ENCODE data around the gene TNS2. TPM values are rescaled to one million over a fixed set of nuclear protein-coding genes. Genes with fewer than 3 reads are reported as not detected.

Gene TNS2, protein sequence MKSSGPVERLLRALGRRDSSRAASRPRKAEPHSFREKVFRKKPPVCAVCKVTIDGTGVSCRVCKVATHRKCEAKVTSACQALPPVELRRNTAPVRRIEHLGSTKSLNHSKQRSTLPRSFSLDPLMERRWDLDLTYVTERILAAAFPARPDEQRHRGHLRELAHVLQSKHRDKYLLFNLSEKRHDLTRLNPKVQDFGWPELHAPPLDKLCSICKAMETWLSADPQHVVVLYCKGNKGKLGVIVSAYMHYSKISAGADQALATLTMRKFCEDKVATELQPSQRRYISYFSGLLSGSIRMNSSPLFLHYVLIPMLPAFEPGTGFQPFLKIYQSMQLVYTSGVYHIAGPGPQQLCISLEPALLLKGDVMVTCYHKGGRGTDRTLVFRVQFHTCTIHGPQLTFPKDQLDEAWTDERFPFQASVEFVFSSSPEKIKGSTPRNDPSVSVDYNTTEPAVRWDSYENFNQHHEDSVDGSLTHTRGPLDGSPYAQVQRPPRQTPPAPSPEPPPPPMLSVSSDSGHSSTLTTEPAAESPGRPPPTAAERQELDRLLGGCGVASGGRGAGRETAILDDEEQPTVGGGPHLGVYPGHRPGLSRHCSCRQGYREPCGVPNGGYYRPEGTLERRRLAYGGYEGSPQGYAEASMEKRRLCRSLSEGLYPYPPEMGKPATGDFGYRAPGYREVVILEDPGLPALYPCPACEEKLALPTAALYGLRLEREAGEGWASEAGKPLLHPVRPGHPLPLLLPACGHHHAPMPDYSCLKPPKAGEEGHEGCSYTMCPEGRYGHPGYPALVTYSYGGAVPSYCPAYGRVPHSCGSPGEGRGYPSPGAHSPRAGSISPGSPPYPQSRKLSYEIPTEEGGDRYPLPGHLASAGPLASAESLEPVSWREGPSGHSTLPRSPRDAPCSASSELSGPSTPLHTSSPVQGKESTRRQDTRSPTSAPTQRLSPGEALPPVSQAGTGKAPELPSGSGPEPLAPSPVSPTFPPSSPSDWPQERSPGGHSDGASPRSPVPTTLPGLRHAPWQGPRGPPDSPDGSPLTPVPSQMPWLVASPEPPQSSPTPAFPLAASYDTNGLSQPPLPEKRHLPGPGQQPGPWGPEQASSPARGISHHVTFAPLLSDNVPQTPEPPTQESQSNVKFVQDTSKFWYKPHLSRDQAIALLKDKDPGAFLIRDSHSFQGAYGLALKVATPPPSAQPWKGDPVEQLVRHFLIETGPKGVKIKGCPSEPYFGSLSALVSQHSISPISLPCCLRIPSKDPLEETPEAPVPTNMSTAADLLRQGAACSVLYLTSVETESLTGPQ (N-terminal part only)
- 45.0 to 60.3 TPM (median 57.6 TPM) in 5 replicates for total RNA-seq (2022; extraction: Qiagen RNA extraction)

DNA sequence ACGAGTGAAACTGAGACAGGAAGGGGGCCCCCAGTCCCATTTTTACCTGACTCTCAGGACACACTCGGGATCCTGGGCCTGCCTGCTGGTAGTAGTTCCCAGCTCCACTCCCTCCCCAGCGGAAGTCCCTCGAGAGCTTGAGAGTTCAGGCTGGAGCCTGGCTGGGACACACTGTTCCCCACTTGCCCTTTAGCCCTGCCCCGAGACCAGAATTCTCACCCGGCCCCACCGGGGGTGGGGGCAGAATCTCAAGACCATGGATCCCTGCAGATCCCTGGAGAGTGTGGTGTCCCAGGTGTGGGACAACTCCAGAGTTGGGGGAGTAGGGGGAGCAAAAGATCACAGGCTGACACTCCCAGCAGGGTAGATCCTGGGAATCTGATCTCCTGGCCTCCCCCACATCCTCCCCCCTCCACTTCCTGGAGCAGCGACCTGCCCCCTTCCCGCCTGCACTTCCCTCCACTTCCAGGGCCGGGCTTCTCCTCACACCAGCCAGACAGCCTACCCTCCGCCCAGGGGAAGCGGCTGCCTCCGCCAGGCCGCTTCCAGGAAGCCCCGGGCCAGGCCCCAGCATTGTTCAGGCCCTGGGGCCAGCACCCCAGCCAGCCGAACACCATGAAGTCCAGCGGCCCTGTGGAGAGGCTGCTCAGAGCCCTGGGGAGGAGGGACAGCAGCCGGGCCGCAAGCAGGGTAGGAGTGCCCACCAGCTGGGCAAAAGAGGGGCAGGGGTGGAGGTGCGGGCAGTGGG lies at the start of gene TNS2:
TSS of gene TNS2 (plus strand) at position 495 of the 748 bp plus-strand sequence. CDS start at position 616, 121 bp downstream.

DNA sequence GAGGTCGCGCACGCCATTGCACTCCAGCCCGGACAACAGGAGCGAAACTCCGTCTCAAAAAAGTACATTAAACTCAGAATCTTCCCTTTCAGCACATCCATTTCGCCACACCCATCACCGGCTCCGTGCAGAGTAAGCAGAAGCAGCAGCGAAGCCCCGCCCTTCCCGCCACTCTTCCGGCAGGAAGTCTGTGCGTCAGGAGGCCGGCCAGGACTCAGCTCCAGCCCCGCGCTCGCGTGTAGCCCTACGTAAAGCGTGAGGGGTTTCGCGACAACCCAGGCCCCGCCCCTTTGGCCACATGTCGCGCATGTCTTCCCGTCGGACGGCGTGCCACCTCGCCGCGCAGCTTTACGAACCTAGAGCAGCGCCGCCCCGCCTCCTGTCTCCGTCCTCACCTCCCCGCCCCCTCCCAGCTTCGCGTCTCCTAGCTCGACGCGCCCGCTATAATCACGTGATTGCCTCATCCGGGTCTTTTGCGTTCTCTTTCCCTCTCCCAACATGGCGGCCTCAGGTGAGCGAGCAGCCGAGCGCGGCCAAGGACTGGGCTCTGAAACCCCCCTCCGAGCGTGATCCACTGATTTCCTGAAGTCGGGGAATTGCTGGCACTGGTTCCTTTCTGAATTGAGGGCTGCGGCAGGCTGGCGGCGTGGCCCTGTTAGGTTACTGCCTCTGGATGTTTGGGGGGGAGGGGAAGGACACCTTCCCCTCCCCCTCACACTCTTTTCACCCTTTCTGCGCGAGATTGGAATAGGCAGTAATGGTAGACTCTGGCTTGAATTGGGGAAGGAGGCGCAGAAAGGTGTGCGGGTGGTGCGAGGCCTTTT lies 43.7 kb upstream of the TNS2 start, which contains the start of gene EIF4B:
TSS of gene EIF4B (plus strand) at position 471 of the 824 bp plus-strand sequence. CDS start at position 499, 28 bp downstream.

DNA sequence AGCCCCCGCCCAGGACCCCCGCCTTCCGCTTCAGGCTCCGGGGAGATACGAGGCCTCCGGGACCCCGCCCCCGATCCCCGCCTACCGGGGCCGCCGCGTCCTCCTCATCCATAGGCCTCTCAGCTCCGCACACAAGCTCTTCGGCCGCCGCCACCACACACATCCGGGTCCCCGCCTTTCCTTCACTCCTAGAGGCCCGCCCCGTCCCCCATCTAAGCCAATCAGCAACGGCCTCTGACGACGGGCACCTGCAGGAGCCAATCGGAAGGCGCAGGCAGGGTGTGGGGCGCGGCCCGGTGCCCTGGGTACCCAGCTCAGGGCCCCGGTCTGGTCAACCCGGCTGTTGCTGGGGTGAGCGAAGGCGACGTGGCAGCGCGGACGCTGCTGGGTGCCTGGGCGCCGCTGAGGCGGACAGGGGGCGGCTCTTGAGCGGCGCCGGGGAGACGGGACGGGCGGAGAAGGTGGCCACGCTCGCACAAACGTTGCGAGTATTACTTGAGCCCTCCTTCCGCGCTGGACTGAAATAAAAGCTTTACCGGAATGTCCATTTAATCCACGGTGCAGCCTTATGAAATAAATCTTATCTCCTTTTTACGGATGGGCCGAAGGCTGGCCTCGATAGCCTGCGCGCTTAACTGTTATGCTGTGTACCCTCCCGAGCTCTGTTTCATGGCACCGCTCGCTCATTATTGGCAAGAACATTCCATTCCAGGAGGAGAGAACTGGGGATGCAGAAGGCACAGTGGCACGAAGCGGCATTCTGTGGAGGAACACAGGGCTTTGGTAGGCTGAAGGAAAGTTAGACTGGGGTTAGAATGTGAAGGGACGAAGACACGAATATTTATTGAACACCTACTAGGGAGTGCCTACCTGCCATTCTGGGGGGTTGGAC lies 29.6 kb downstream of the TNS2 start, which contains the start of gene SPRYD3:
TSS of gene SPRYD3 (minus strand) at position 165 of the 892 bp plus-strand sequence. CDS start at position 108, 57 bp downstream.

DNA sequence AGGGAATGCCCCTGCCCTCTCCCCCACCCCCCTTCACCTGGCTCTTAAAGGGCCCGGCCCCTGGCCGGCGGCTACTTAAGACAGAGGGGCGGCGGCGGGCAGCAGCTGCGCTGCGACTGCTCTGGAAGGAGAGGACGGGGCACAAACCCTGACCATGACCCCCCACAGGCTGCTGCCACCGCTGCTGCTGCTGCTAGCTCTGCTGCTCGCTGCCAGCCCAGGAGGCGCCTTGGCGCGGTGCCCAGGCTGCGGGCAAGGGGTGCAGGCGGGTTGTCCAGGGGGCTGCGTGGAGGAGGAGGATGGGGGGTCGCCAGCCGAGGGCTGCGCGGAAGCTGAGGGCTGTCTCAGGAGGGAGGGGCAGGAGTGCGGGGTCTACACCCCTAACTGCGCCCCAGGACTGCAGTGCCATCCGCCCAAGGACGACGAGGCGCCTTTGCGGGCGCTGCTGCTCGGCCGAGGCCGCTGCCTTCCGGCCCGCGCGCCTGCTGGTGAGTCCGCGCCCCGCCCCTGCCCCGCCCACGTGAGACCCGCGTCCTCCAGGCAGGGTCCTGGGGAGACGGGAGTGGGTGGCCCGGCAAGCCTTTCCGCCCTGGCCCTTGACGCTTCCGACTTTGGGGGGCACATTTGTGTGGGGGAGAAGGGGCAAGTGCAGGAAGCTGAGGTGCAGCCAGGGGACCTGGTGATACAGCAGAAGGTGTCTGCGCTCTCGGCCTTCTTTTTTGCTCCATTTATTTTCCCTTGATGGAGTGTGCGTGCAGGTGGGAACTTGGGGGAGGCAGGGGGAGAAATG lies 47.9 kb downstream of the TNS2 start, which contains the start of gene IGFBP6:
TSS of gene IGFBP6 (plus strand) at position 104 of the 790 bp plus-strand sequence. CDS start at position 155, 51 bp downstream.

DNA sequence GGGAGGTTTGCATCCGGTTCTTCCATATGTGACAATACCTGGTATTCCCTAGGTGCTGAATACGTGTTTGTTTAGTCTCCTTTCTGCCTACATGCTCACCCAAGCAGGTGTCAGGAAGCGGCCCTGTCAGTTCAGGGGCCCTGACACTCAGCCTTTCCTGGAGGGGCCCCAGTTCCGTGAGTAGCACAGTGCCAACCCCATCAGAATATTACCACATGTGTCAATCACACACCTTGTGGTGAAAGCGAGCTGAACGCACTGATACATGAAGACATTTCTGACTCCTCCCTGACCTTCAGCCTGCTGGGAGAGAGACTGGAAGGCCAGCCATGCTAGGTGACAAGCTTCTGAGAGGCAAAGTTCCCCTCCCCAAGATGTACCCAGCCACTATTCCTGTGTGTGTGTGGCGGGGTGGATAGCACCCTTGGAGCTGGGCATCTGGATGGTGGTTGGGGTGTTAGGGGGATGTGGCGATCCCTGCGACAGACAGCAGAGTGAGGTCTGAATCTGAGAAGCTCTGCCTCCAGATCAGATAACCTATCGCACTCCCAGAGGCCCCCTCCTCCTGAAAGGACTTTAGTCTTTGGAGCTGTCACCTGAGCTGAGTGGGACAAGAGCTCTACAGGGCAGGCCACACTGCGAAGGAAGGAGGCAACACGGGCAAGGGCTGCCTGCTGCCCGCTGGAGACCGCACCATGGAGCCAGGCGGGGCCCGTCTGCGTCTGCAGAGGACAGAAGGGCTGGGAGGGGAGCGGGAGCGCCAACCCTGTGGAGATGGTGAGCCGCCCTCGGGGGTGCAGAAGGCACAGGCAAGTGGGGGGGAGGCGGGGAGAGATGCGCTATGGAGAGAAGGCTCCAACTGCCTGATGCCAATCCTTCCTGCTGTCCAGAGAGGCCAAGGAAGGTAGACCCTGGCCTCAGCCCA lies 53.3 kb downstream of the TNS2 start, which contains the start of gene SOAT2:
TSS of gene SOAT2 (plus strand) at position 604 of the 925 bp plus-strand sequence. CDS start at position 696, 92 bp downstream.

Other genes starting within 250 kb of the TNS2 start
- gene KRT4, start 235.9 kb upstream of the TNS2 start, total RNA-seq (2022; extraction: Qiagen RNA extraction) = 2.6 to 3.6 TPM (median 3.0 TPM) in 5 replicates
- 0.08 TPM in 1 of 5 replicates, not detected in the others for gene KRT79, start 215.8 kb upstream of the TNS2 start, total RNA-seq (2022; extraction: Qiagen RNA extraction)
- gene KRT78, start 201.1 kb upstream of the TNS2 start, total RNA-seq (2022; extraction: Qiagen RNA extraction) = 0.07 to 0.45 TPM (median 0.25 TPM) in 4 of 5 replicates, not detected in the other
- 4,606 to 5,335 TPM (median 5,083 TPM) in 5 replicates for gene KRT8, start 145.0 kb upstream of the TNS2 start, total RNA-seq (2022; extraction: Qiagen RNA extraction)
- 3,169 to 3,568 TPM (median 3,500 TPM) in 5 replicates for gene KRT18, start 100.9 kb upstream of the TNS2 start, total RNA-seq (2022; extraction: Qiagen RNA extraction)
- gene EIF4B, start 43.6 kb upstream of the TNS2 start, total RNA-seq (2022; extraction: Qiagen RNA extraction) = 222 to 466 TPM (median 261 TPM) in 5 replicates
- gene SPRYD3, start 29.3 kb downstream of the TNS2 start, total RNA-seq (2022; extraction: Qiagen RNA extraction) = 35.8 to 38.8 TPM (median 36.8 TPM) in 5 replicates
- 148 to 249 TPM (median 240 TPM) in 5 replicates for gene IGFBP6, start 47.6 kb downstream of the TNS2 start, total RNA-seq (2022; extraction: Qiagen RNA extraction)
- gene SOAT2, start 53.4 kb downstream of the TNS2 start, total RNA-seq (2022; extraction: Qiagen RNA extraction) = 0.10 to 0.37 TPM (median 0.26 TPM) in 5 replicates
- 14.4 to 17.3 TPM (median 16.5 TPM) in 5 replicates for gene ZNF740, start 130.7 kb downstream of the TNS2 start, total RNA-seq (2022; extraction: Qiagen RNA extraction)
- 5.8 to 7.2 TPM (median 6.5 TPM) in 5 replicates for gene CSAD, start 130.9 kb downstream of the TNS2 start, total RNA-seq (2022; extraction: Qiagen RNA extraction)
- gene ITGB7, start 157.2 kb downstream of the TNS2 start, total RNA-seq (2022; extraction: Qiagen RNA extraction) = 0.22 to 0.63 TPM (median 0.54 TPM) in 5 replicates
- gene RARG, start 182.1 kb downstream of the TNS2 start, total RNA-seq (2022; extraction: Qiagen RNA extraction) = 21.3 to 25.1 TPM (median 24.2 TPM) in 5 replicates
- 17.1 to 22.0 TPM (median 18.8 TPM) in 5 replicates for gene ESPL1, start 218.2 kb downstream of the TNS2 start, total RNA-seq (2022; extraction: Qiagen RNA extraction)
- gene PFDN5, start 245.5 kb downstream of the TNS2 start, total RNA-seq (2022; extraction: Qiagen RNA extraction) = 476 to 525 TPM (median 487 TPM) in 5 replicates
- gene MYG1, start 249.6 kb downstream of the TNS2 start, total RNA-seq (2022; extraction: Qiagen RNA extraction) = 67.3 to 96.7 TPM (median 92.1 TPM) in 5 replicates